Measurements from ENCODE around the gene OR5AR1. TPM values are rescaled to one million over a fixed set of nuclear protein-coding genes. Genes with fewer than 3 reads are reported as not detected.

OR5AR1 gene
- total RNA-seq: not detected in 2 replicates

DNA sequence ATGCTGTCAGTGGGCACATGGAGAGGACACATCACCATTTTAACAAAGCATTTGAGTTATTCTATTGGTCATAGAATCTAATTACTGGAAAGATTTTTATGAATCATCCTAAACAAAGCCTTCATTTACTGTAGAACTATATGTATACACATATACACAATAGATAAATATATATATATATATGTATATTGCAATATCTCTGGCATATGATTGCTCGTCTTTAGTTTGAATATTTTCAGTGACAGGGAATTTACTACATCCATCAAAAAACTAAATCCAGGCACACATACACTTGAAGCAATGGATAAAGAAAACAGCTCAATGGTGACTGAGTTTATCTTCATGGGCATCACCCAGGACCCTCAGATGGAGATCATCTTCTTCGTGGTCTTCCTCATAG, at the start of gene OR5AR1:
TSS of gene OR5AR1 (plus strand) at position 301 of the 400 bp plus-strand sequence. CDS start at position 301, 0 bp downstream.

DNA sequence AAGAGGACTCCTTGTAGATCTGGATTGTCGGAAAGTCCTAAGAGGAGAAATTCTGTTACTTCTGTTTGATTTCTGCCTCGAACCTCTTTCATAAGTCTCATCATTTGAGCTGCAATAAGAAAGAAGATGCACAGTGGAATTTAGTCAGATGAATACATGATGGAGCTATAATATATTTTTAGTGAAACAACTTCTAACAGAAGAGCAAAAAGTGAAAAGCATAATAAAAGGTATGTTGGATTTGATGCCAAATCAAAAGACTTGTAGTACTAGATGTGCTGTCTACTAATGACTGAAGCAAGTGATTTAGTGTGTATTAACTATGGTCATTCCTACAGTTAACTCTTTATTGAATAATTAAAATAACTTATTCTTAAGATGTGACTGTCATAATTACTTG, 21.1 kb upstream of the OR5AR1 start, which contains the start of gene OR5AP2:
TSS of gene OR5AP2 (minus strand) at position 101 of the 400 bp plus-strand sequence. CDS start at position 101, 0 bp downstream.

DNA sequence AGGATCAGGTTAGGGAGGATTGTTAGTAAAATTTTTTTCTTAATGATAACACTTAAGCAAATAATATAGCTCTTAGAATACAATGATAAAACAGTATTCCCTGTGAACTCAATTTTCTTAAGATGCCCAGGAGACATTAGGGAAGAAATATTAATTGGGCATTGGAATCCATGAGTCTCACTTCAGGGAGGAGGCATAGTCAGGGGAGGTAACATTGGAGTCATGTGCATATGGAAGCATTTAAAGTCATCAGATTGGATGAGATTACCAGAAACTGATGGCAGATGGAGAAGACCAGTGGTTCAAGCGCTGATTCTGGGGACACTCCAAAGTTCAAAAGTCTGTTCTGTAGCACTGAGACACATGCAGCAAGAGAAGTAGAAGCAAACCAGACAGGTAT, 35.3 kb downstream of the OR5AR1 start, which contains the start of gene OR9G1:
TSS of gene OR9G1 (plus strand) at position 301 of the 400 bp plus-strand sequence. CDS start 1,293 bp downstream, outside the sequence.

Other genes starting within 250 kb of the OR5AR1 start
- not detected in 2 replicates for gene OR5M3, start 190.3 kb upstream of the OR5AR1 start, total RNA-seq
- gene OR5M8, start 172.3 kb upstream of the OR5AR1 start, total RNA-seq: not detected in 2 replicates
- not detected in 2 replicates for gene OR5M11, start 120.4 kb upstream of the OR5AR1 start, total RNA-seq
- gene OR5M10, start 86.0 kb upstream of the OR5AR1 start, total RNA-seq: not detected in 2 replicates
- gene OR5M1, start 48.8 kb upstream of the OR5AR1 start, total RNA-seq: not detected in 2 replicates
- not detected in 2 replicates for gene OR5AP2, start 21.2 kb upstream of the OR5AR1 start, total RNA-seq
- gene OR9G1, start 35.4 kb downstream of the OR5AR1 start, total RNA-seq: under 0.01 TPM in 1 of 2 replicates, not detected in the other
- under 0.01 TPM in 1 of 2 replicates, not detected in the other for gene OR9G4, start 85.0 kb downstream of the OR5AR1 start, total RNA-seq